ENCODE results near the gene ETV6.
A peak's percentile ranks its signal among the peaks of the same experiment; 100 is the strongest.

Gene ETV6

DNA sequence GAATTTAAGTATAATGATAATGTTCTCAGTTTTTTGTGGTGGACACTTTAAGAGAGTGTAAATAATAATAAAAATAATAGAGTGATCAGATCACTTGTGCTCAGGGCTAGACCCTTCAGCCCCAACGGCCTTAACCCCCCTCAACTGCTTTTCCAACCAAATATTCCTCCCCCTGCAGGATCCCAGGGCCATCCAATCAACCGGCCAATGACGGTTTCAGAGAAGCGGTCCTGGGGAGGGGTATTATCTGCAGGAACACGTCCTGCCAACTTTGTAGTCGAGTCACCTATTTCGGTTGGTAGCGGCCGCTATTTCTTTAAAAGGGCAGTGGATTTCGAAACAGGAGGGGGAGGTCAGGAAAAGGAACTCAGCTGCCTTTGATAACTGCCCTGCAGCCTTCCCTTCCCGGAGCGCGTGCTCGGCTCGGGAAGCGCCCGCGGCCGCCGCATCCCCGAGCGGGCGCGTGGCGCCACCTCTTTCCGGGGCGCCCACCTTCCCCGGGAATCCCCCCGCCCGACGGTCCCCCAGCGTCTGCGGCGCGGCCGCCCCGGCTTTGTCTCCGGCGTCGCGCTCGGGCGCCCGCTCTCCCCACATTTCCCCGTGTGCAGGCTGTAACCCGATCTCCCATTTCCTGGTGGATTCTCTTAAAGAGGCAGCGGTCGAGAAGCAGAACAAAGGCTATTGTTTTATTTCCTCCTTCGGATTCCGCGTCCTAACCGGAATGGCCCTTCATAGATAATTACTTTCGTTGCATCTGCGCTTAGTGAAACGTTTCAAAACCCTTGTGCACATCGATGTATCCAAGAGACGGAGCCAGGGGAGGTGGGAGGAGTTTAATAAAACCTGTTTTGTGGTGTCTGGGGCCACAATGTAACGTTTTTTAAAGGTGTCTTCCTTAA is 711 bp upstream of the ETV6 start:
- Histone ChIP-seq H3K9ac (ENCODE audit: low read length) (peak overlapping the region; percentile 84), H2BK120ac (ENCODE audit: low read depth, low read length) (peak overlapping the region; percentile 100), H2BK5ac (ENCODE audit: low read length) (peak overlapping the region; percentile 86), H3K4me3 (ENCODE audit: low read length) (peak overlapping the region; percentile 58), H3K27ac (ENCODE audit: low read depth, low read length) (peak overlapping the region; percentile 100), H3K79me1 (ENCODE audit: low read length) (peaks cover 13% of the 10 kb centered on the region), H4K5ac (ENCODE audit: low read length) (peak overlapping the region; percentile 47), H3K4me2 (ENCODE audit: low read length) (peak overlapping the region; percentile 67), H3K4me1 (ENCODE audit: control insufficient read depth, low read depth, low read length) (peaks cover 14% of the 10 kb centered on the region), H3K18ac (ENCODE audit: low read length) (peak overlapping the region; percentile 100), H2BK15ac (replicated peaks; ENCODE audit: low read depth) (peak overlapping the region; percentile 99), H4K8ac (ENCODE audit: low read depth, low read length) (peak overlapping the region; percentile 30), H3K79me2 (ENCODE audit: control insufficient read depth, insufficient read depth, low read length) (peaks cover 23% of the 10 kb centered on the region), H3K4ac (ENCODE audit: low read depth, low read length) (peak overlapping the region; percentile 100), H3K23ac (ENCODE audit: low read length) (no peak overlapping the region), H3K56ac (ENCODE audit: low read length) (peak overlapping the region; percentile 94), H3K27me3 (ENCODE audit: insufficient read depth, low read length, poor library complexity) (no peaks in the 10 kb centered on the region), H3K36me3 (ENCODE audit: control insufficient read depth, insufficient read depth, low read length) (no peaks in the 10 kb centered on the region), H2AK5ac (ENCODE audit: low read length) (no peak overlapping the region)
- WGBS (ENCODE audit: extremely low coverage, insufficient coverage, low lambda C conversion rate): no CpG with 5 or more reads among the region's 58 CpGs
- DNase-seq: peak; percentile 93

DNA sequence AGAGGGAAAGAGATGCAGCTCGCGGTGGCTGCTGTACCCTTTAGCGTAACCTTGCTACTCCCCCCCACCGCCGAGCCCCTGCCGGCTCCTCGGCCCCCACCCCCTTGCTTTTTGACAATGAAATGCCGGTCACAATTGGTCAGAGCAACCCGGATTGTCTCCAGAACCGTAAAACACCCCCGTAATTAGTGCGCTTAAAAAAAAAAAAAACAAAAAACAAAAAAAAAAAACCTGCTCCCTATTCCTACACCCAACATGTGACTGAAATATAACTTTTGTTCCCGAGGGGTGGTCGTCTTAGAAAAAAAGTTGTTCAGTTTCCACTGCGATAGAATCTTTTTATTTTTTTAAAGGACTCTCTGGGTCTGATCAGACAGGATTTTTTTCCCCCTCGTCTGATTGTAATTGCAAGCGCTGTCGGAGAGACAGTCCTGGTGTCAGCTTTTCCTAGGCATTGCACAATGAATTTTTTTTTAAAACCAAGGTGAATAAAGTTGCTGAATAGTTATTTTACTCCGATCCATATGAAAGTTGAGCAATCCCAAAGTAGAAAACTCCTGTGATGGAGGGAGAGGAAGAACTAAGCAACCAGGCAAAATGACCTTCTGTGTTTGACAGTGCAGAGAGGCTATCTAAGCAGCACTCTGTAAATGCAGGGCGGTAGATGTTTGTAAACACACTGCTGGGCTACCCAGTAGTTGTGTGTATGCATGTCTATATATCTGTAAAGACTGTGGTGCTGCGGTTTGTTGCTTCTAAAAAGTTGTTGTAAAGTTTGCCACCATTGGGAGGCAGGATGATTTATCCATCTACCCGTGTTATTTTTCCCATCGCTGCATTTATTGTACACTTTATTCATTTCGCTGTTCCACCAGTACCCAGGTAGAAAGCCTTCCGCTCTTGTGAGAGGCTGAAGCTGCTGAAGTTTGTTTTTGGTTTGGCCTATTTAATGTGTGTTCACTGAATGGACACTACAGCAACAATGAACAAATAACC is 1.1 kb downstream of the ETV6 start:
- H3K56ac ChIP-seq (ENCODE audit: low read length): peak overlapping the region; percentile 95
- peak overlapping the region; percentile 75 for H3K4me2 ChIP-seq (ENCODE audit: low read length)
- H2BK5ac ChIP-seq (ENCODE audit: low read length): no peak overlapping the region
- no CpG with 5 or more reads among the region's 25 CpGs for WGBS (ENCODE audit: extremely low coverage, insufficient coverage, low lambda C conversion rate)
- peaks cover 14% of the 10 kb centered on the region for H3K4me1 ChIP-seq (ENCODE audit: control insufficient read depth, low read depth, low read length)
- H4K8ac ChIP-seq (ENCODE audit: low read depth, low read length): peak overlapping the region; percentile 30
- H3K4me3 ChIP-seq (ENCODE audit: low read length): peak overlapping the region; percentile 92
- H3K4ac ChIP-seq (ENCODE audit: low read depth, low read length): peak overlapping the region; percentile 100
- H3K36me3 ChIP-seq (ENCODE audit: control insufficient read depth, insufficient read depth, low read length): no peaks in the 10 kb centered on the region
- H3K18ac ChIP-seq (ENCODE audit: low read length): peak overlapping the region; percentile 100
- DNase-seq: no peak
- H3K27me3 ChIP-seq (ENCODE audit: insufficient read depth, low read length, poor library complexity): no peaks in the 10 kb centered on the region
- H3K79me1 ChIP-seq (ENCODE audit: low read length): peaks cover 19% of the 10 kb centered on the region
- no peak overlapping the region for H4K5ac ChIP-seq (ENCODE audit: low read length)
- H3K27ac ChIP-seq (ENCODE audit: low read depth, low read length): peak overlapping the region; percentile 100
- no peak overlapping the region for H2BK15ac ChIP-seq (replicated peaks; ENCODE audit: low read depth)
- peaks cover 29% of the 10 kb centered on the region for H3K79me2 ChIP-seq (ENCODE audit: control insufficient read depth, insufficient read depth, low read length)
- no peak overlapping the region for H2BK120ac ChIP-seq (ENCODE audit: low read depth, low read length)
- peak overlapping the region; percentile 9 for H3K23ac ChIP-seq (ENCODE audit: low read length)
- peak overlapping the region; percentile 93 for H3K9ac ChIP-seq (ENCODE audit: low read length)
- H2AK5ac ChIP-seq (ENCODE audit: low read length): no peak overlapping the region

DNA sequence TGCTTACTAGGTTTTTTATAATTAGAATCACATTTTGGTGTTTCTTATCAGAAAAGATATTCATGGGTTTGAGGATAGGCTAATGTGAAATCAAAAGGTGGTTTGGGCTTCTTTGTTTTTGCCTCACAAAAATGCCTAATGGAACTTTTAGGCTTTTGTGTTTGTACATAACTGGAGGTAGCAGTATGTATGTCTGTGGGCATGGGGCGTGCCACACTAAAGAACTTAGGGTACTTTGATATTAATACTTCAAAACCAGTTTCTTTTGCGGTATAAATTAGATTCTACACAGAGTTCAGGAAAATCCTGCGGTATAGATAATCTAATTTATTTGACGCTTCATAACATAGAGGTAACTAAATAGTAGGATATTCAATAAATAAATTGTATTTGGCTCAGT is 1.9 kb downstream of the ETV6 start:
- Histone ChIP-seq H3K27me3 (ENCODE audit: insufficient read depth, low read length, poor library complexity) (no peaks in the 10 kb centered on the region), H2BK15ac (replicated peaks; ENCODE audit: low read depth) (no peak overlapping the region), H3K23ac (ENCODE audit: low read length) (no peak overlapping the region), H4K8ac (ENCODE audit: low read depth, low read length) (no peak overlapping the region), H2BK5ac (ENCODE audit: low read length) (no peak overlapping the region), H4K5ac (ENCODE audit: low read length) (no peak overlapping the region), H3K79me1 (ENCODE audit: low read length) (peaks cover 24% of the 10 kb centered on the region), H3K9ac (ENCODE audit: low read length) (peak overlapping the region; percentile 93), H3K56ac (ENCODE audit: low read length) (no peak overlapping the region), H3K79me2 (ENCODE audit: control insufficient read depth, insufficient read depth, low read length) (peaks cover 31% of the 10 kb centered on the region), H3K4me2 (ENCODE audit: low read length) (peak overlapping the region; percentile 41), H3K4me3 (ENCODE audit: low read length) (no peak overlapping the region), H3K36me3 (ENCODE audit: control insufficient read depth, insufficient read depth, low read length) (no peaks in the 10 kb centered on the region), H3K4me1 (ENCODE audit: control insufficient read depth, low read depth, low read length) (peaks cover 15% of the 10 kb centered on the region), H2AK5ac (ENCODE audit: low read length) (no peak overlapping the region), H2BK120ac (ENCODE audit: low read depth, low read length) (no peak overlapping the region), H3K4ac (ENCODE audit: low read depth, low read length) (no peak overlapping the region), H3K27ac (ENCODE audit: low read depth, low read length) (no peak overlapping the region), H3K18ac (ENCODE audit: low read length) (no peak overlapping the region)
- WGBS (ENCODE audit: extremely low coverage, insufficient coverage, low lambda C conversion rate): no CpG with 5 or more reads among the region's 4 CpGs
- no peak for DNase-seq

DNA sequence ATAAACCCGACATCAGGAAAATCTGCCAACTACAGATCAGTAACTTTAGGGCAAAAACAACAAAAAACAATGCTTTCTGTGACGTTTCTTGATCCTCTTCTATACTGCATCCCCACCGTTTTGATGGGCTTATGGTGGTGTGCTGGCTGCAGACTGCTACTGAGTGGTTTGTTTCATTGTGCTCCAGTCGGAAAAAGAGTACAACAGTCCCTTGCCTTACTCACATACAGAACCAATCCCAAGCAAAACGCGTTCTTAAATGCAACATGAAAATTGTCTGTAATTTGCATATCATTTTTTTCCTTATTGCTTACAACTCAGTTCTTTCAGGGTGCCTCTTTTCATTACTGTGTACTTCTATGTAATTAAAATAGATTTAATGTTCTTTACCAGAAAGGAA is 2.3 kb downstream of the ETV6 start:
- Histone ChIP-seq H3K4me1 (ENCODE audit: control insufficient read depth, low read depth, low read length) (peaks cover 16% of the 10 kb centered on the region), H3K18ac (ENCODE audit: low read length) (no peak overlapping the region), H3K79me1 (ENCODE audit: low read length) (peaks cover 25% of the 10 kb centered on the region), H3K27me3 (ENCODE audit: insufficient read depth, low read length, poor library complexity) (no peaks in the 10 kb centered on the region), H3K4me2 (ENCODE audit: low read length) (no peak overlapping the region), H3K56ac (ENCODE audit: low read length) (peak overlapping the region; percentile 40), H3K27ac (ENCODE audit: low read depth, low read length) (no peak overlapping the region), H2BK5ac (ENCODE audit: low read length) (no peak overlapping the region), H2BK15ac (replicated peaks; ENCODE audit: low read depth) (no peak overlapping the region), H4K8ac (ENCODE audit: low read depth, low read length) (no peak overlapping the region), H3K4ac (ENCODE audit: low read depth, low read length) (no peak overlapping the region), H3K4me3 (ENCODE audit: low read length) (no peak overlapping the region), H3K79me2 (ENCODE audit: control insufficient read depth, insufficient read depth, low read length) (peaks cover 31% of the 10 kb centered on the region), H4K5ac (ENCODE audit: low read length) (no peak overlapping the region), H3K23ac (ENCODE audit: low read length) (no peak overlapping the region), H2BK120ac (ENCODE audit: low read depth, low read length) (no peak overlapping the region), H2AK5ac (ENCODE audit: low read length) (no peak overlapping the region), H3K9ac (ENCODE audit: low read length) (peak overlapping the region; percentile 16), H3K36me3 (ENCODE audit: control insufficient read depth, insufficient read depth, low read length) (no peaks in the 10 kb centered on the region)
- no peak for DNase-seq
- WGBS (ENCODE audit: extremely low coverage, insufficient coverage, low lambda C conversion rate): no CpG with 5 or more reads among the region's 6 CpGs

DNA sequence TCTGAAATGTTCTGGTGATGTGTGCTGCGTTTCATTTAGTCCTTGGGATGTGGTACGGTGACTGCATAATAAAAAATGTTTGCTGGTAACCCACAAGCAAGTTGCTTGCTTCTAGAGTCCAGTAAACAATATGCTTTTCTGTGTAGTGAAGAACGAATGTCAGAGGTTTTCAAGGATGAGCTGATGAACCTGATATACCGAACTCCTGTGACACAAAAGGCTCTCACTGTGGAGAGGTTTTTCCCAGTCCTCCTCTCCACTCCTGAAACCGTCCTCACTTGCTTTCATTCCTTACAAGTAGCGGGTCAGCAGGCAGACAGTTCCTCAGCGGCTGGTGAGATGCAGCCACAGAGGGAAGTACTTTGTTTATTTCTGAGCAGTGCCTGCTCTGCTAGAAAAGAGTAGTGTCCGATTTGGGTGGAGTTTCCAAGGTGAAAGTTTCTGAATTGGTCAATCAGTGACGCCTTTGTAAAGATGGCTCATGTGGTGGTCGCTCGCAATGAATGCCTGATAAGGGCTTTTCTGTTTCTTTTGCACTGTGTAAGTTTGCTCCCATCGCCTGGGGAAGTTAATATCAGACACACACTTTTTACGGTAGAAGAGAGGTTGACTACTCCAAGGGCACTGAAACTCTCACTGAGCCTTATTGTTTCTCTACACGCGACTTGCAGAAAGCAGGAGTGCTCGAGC is 3.0 kb downstream of the ETV6 start:
- WGBS (ENCODE audit: extremely low coverage, insufficient coverage, low lambda C conversion rate): no CpG with 5 or more reads among the region's 16 CpGs

More for the DNA sequence above, 3.0 kb downstream of the ETV6 start:
- H3K27me3 ChIP-seq (ENCODE audit: insufficient read depth, low read length, poor library complexity): no peaks in the 10 kb centered on the region
- no peak overlapping the region for H3K4me2 ChIP-seq (ENCODE audit: low read length)
- H3K36me3 ChIP-seq (ENCODE audit: control insufficient read depth, insufficient read depth, low read length): no peaks in the 10 kb centered on the region
- no peak overlapping the region for H2BK5ac ChIP-seq (ENCODE audit: low read length)
- H3K23ac ChIP-seq (ENCODE audit: low read length): no peak overlapping the region
- no peak overlapping the region for H3K4ac ChIP-seq (ENCODE audit: low read depth, low read length)
- no peak for DNase-seq
- no peak overlapping the region for H3K27ac ChIP-seq (ENCODE audit: low read depth, low read length)
- no peak overlapping the region for H4K5ac ChIP-seq (ENCODE audit: low read length)
- peaks cover 27% of the 10 kb centered on the region for H3K79me1 ChIP-seq (ENCODE audit: low read length)
- H3K79me2 ChIP-seq (ENCODE audit: control insufficient read depth, insufficient read depth, low read length): peaks cover 33% of the 10 kb centered on the region
- no peak overlapping the region for H4K8ac ChIP-seq (ENCODE audit: low read depth, low read length)
- peak overlapping the region; percentile 1 for H3K9ac ChIP-seq (ENCODE audit: low read length)
- H3K56ac ChIP-seq (ENCODE audit: low read length): peak overlapping the region; percentile 51
- no peak overlapping the region for H2AK5ac ChIP-seq (ENCODE audit: low read length)
- H2BK120ac ChIP-seq (ENCODE audit: low read depth, low read length): no peak overlapping the region
- H3K4me1 ChIP-seq (ENCODE audit: control insufficient read depth, low read depth, low read length): peaks cover 18% of the 10 kb centered on the region
- H2BK15ac ChIP-seq (replicated peaks; ENCODE audit: low read depth): no peak overlapping the region
- peak overlapping the region; percentile 25 for H3K18ac ChIP-seq (ENCODE audit: low read length)
- H3K4me3 ChIP-seq (ENCODE audit: low read length): no peak overlapping the region

Measured in mesendoderm (in vitro differentiated cells).